ENCODE data around the gene FAM83G. TPM values are rescaled to one million over a fixed set of nuclear protein-coding genes. Genes with fewer than 3 reads are reported as not detected.

FAM83G gene
- total RNA-seq, 4 donors from 2014 or later = 11.9 to 21.3 (median 13.9) TPM

DNA sequence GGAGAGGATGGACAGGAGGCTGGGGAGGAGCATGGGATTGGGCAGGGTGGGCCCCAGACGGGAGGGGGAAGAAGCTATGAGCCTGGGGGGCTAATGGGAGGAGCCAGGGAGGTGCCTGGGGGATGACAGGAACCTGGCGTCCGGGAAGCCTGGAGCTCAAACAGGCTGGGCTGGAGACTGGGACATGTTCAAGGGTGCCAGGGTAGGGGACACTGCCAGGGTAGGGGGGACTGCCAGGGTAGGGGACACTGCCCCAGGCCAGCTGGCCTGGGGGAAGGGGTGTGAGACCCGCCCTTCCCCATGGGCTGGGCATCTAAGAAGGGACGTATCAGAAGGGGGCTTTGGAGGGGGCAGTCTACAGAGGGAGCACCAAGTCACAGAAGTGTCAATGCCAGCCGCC lies 7.0 kb upstream of the FAM83G start:
- Histone ChIP-seq H3K27ac (no peak overlapping the region), H3K36me3 (no peaks in the 10 kb centered on the region), H3K4me1 (no peaks in the 10 kb centered on the region), H3K9me3 (no peaks in the 10 kb centered on the region), H3K27me3 (no peaks in the 10 kb centered on the region), H3K4me3 (replicated peaks in 1 of 3) (no peak overlapping the region)
- no peak for DNase-seq
- TF ChIP-seq POLR2A (IDR thresholded peaks at IDR 0.05) = no peak
- TF ChIP-seq, protein P1, sequence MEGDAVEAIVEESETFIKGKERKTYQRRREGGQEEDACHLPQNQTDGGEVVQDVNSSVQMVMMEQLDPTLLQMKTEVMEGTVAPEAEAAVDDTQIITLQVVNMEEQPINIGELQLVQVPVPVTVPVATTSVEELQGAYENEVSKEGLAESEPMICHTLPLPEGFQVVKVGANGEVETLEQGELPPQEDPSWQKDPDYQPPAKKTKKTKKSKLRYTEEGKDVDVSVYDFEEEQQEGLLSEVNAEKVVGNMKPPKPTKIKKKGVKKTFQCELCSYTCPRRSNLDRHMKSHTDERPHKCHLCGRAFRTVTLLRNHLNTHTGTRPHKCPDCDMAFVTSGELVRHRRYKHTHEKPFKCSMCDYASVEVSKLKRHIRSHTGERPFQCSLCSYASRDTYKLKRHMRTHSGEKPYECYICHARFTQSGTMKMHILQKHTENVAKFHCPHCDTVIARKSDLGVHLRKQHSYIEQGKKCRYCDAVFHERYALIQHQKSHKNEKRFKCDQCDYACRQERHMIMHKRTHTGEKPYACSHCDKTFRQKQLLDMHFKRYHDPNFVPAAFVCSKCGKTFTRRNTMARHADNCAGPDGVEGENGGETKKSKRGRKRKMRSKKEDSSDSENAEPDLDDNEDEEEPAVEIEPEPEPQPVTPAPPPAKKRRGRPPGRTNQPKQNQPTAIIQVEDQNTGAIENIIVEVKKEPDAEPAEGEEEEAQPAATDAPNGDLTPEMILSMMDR (IDR thresholded peaks at IDR 0.05) = no peak
- intact Hi-C loops (cut with DNase I) = no loop called here
- 84% methylated on average over 6 of the region's 6 CpGs for WGBS, 2 donors

DNA sequence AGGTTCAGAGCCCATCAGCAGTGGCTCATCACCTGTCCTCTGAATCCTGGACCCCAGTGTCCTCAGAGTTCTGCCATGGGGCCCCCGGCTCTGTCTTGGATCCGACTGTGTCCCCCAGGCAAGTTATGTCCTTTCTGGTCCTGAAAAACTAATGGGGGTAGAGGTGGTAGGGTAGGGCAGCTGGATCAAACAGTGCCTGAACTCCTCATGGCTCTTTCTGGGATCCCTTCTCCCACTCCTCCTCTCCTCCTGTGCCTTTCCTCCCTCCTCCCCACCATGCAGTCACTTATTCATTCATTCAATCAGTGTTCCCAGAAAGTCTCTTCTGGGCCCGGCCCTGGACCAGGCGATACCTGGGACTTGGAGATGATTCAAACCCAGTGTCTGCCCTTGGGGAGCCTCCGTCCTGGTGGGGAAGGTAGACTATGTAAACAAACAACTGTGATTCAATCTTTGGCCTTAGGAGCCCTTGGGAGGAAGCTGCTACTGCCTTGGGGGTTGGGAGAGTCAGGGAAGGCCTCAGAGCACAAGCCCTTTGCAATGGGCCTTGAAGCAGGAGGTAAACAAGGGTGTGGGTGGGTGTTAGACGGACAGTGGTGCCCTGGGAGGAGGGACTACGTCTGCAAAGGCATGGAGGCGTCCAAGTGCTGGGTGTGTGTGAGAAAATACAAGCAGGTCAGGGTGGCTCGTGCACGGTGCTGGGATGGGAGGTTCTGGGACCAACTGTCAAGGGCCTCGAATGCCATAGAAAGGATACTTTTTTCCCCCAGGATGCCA lies 6.4 kb upstream of the FAM83G start:
- no peaks in the 10 kb centered on the region for H3K9me3 ChIP-seq
- no peaks in the 10 kb centered on the region for H3K36me3 ChIP-seq
- no peaks in the 10 kb centered on the region for H3K27me3 ChIP-seq
- no peak overlapping the region for H3K27ac ChIP-seq
- DNase-seq = no peak
- TF ChIP-seq, protein P1 (IDR thresholded peaks at IDR 0.05) = no peak
- no peak for TF ChIP-seq POLR2A (IDR thresholded peaks at IDR 0.05)
- H3K4me3 ChIP-seq (replicated peaks in 1 of 3) = no peak overlapping the region
- intact Hi-C loops (cut with DNase I) = no loop called here
- 73 to 76% methylated on average over 11 of the region's 11 CpGs for WGBS, 2 donors
- no peaks in the 10 kb centered on the region for H3K4me1 ChIP-seq

GRCh38 chr17:19009970-19010369 lies 5.4 kb upstream of the FAM83G start:
- no peak for TF ChIP-seq POLR2A (IDR thresholded peaks at IDR 0.05)
- TF ChIP-seq, protein P1 (IDR thresholded peaks at IDR 0.05) = no peak
- no peaks in the 10 kb centered on the region for H3K9me3 ChIP-seq
- intact Hi-C loops (cut with DNase I) = no loop called here
- H3K27ac ChIP-seq = no peak overlapping the region
- H3K4me3 ChIP-seq (replicated peaks in 1 of 3) = no peak overlapping the region
- H3K4me1 ChIP-seq = peaks cover 4% of the 10 kb centered on the region in 2 donors
- H3K27me3 ChIP-seq = no peaks in the 10 kb centered on the region
- no peak for DNase-seq
- WGBS, 2 donors = 94% methylated on average over 12 of the region's 12 CpGs
- H3K36me3 ChIP-seq = no peaks in the 10 kb centered on the region

GRCh38 chr17:19006698-19007097 lies 2.1 kb upstream of the FAM83G start:
- H3K4me1 ChIP-seq = peaks cover 14 to 25% of the 10 kb centered on the region in 2 donors
- H3K4me3 ChIP-seq (replicated peaks in 1 of 3) = no peak overlapping the region
- H3K36me3 ChIP-seq = no peaks in the 10 kb centered on the region
- TF ChIP-seq POLR2A (IDR thresholded peaks at IDR 0.05) = no peak
- TF ChIP-seq, protein P1 (IDR thresholded peaks at IDR 0.05) = no peak
- H3K27ac ChIP-seq = no peak overlapping the region
- no peaks in the 10 kb centered on the region for H3K9me3 ChIP-seq
- intact Hi-C loops (cut with DNase I) = no loop called here
- no peak for DNase-seq
- H3K27me3 ChIP-seq = no peaks in the 10 kb centered on the region

DNA sequence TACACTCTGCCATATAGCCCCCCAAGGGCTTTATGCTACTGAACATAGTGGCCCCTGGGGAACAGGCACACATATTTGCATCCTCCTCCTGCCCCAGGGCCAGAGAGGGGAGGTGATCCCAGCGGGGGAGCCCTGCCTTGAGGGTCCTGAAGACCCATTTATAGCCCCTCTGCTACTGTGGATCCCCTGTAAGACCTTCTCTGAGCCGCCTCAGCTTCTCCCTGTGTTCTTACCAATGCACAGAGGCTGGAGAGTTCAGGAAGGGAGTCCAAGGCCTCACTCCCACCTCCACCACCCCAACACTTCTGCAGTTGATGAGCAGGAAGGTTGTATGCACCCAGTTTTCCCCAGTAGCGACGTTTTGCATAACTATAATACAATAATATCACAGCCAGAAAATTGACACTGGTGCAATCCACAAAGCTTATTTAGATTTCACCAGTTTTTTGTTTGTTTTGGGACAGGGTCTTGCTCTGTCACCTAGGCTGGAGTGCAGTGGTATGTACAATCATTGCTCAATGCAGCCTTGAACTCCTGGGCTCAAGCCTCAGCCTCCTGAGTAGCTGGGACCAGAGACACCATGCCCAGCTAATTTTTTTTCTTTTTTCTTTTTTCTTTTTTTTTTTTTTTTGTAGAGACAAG lies 1.3 kb upstream of the FAM83G start:
- H3K27ac ChIP-seq = no peak overlapping the region
- H3K36me3 ChIP-seq = no peaks in the 10 kb centered on the region
- no peaks in the 10 kb centered on the region for H3K9me3 ChIP-seq
- TF ChIP-seq, protein P1 (IDR thresholded peaks at IDR 0.05) = no peak
- no peak for TF ChIP-seq POLR2A (IDR thresholded peaks at IDR 0.05)
- 93 to 94% methylated on average over 3 to 4 of the region's 4 CpGs for WGBS, 2 donors
- intact Hi-C loops (cut with DNase I) = no loop called here
- H3K4me3 ChIP-seq (replicated peaks in 1 of 3) = no peak overlapping the region
- no peaks in the 10 kb centered on the region for H3K27me3 ChIP-seq
- no peak for DNase-seq
- H3K4me1 ChIP-seq = peaks cover 14 to 25% of the 10 kb centered on the region in 2 donors
